Femur (tissue), 1 donor: ENCODE measurements around the gene TCAIM.

ENCODE experiments used
- DNase-seq: peaks from one replicate; pipeline ENCODE4 v3.0.0-alpha.2; 2017

Gene TCAIM, protein sequence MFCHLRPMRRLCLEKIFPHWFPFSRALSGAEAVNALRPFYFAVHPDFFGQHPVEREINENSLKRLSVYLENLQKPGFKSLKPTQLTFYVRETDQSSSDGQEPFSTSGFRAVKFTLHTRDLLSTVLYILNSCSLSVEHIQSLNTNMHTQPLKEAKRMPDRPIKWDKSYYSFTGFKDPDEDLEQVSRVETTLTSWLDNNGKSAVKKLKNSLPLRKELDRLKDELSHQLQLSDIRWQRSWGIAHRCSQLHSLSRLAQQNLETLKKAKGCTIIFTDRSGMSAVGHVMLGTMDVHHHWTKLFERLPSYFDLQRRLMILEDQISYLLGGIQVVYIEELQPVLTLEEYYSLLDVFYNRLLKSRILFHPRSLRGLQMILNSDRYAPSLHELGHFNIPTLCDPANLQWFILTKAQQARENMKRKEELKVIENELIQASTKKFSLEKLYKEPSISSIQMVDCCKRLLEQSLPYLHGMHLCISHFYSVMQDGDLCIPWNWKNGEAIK

GRCh38 chr3:44338010-44338827 lies at the start of gene TCAIM:
TCAIM (plus strand) TSS chr3:44338766; CDS start chr3:44354783, 16,017 bp downstream.
- peak; percentile 98 for DNase-seq

DNA sequence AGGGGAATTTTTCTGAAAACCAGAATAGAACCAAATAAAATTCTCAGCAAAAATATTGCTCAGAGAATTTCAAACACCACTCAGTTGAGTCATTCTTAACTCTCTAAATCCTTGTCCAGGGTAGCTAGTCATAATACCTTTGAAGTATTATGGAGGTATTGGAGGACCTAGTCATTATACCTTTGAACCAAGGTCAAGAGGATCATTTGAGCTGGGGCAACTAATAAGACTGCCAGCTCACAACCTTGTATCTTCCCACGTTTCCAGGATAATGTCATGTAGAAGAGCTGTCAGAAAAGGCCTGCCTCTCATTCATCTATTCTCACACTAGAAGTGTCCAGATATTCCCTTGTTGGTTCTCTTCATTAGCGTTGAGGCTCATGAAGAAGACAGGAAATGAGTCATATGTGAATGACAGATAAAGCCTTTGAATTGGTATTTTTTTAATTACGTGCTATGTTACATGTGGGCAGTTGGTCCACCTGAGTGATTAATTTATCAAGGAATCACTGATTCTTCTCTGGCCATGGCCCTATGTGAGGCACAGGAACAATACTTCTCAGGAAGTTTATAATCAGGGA lies 48.6 kb upstream of the TCAIM start:
- DNase-seq = no peak

GRCh38 chr3:44292276-44292675 lies 46.3 kb upstream of the TCAIM start:
- DNase-seq = no peak

DNA sequence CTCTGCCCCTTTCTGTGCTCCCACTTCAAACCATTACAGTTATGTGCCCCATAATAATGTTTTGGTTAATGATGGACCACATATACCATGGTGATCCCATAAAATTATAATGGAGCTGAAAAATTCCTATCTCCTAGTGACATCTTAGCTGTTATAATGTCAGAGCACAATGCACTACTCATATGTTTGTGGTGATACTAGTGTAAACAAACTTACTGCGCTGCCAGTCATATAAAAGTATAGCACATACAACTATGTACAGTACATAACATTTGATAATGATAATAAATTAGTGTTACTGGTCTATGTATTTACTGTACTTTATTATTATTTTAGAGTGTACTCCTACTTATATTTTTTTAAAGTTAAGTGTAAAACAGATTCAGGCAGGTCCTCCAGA lies 45.6 kb upstream of the TCAIM start:
- DNase-seq = no peak

DNA sequence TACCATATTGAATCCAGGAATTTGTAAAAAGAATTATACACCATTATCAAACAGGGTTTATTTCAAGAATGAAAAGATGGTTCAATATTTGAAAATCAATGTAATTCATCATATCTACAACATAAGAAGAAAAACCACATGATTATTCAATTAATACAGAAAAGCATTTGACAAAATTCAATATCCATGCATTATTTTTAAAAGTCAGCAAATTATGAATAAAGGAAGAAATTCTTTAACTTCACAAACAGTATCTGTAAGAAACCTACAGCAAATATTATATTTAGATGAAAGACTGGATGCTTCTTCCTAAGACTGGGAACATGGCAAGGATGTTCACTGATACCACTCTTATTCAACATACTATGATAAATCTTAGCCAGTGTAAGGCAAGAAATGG lies 41.3 kb upstream of the TCAIM start:
- no peak for DNase-seq

DNA sequence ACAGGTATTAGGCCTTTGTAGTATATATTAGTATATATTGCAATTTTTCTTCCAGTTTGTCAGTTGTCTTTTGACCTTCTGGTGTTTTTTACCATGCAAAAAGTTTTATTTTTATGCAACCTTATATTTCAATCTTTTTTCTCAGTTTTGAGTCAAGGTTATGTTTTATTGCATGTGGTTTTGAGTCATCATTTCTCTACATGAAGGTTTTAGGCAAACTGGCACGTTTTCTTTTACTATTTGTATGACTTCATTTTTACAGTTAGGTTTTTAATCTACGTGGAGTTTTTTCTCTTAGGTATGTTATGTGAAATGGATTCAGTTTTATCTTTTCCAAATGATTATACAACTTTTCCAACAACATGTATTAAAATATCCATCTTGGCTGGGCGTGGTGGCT lies 36.8 kb upstream of the TCAIM start:
- no peak for DNase-seq

GRCh38 chr3:44309500-44309899 lies 29.1 kb upstream of the TCAIM start:
- DNase-seq = no peak

GRCh38 chr3:44318891-44319311 lies 19.7 kb upstream of the TCAIM start:
- DNase-seq = no peak

DNA sequence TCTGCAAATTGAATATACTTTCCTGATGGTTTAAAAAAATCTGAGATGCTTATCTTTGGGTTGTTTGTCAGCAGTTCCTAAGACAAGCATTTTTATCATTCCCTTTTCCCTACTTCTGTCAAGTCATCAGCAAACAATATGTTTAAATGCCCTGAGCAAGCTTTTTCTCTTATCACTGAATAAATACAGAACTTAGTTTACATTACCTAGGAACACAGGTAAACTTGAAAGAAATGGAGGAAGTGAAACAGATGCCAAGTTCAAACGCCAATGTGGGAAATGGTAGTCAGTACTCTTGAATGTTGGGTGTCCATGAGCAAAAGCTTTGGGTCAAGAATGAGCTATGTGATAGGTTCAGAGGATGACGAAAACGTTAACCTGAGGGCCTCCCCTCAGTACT lies 17.2 kb upstream of the TCAIM start:
- no peak for DNase-seq

DNA sequence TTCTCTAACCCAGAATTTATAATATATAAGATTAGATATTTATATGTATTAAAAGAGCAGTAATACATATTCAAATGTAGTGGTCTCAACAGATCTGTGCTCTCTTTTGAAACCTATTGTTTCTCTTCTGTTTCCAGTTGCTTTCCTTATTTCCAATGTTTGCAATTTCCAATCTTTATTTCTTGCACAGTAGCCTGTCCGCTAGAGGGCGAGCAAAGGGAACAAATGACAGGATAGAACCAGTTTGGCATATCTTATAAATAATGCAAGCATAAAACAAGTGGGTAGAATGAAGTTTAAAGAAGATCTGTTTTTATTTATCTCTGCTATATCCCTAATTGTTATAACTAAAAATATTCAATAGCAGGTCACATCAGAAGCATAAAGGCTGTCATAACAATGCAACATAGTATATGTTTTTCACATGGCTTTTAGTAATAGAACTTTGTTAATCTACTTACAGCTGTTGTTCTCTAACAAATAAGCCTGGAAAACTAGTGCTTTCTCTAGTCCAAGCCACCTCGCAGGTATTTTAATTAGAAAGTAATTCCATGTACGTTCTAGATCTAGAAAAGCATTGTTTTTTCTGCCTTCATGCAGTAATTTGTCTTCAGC lies 15.1 kb upstream of the TCAIM start:
- peak; percentile 53 for DNase-seq

- no peak for DNase-seq
These were observed 14.0 kb upstream of the TCAIM start for GRCh38 chr3:44324584-44324983.

GRCh38 chr3:44326019-44326418 lies 12.5 kb upstream of the TCAIM start:
- DNase-seq = no peak

- DNase-seq = no peak
These were observed 12.1 kb upstream of the TCAIM start for GRCh38 chr3:44326515-44326914.

DNA sequence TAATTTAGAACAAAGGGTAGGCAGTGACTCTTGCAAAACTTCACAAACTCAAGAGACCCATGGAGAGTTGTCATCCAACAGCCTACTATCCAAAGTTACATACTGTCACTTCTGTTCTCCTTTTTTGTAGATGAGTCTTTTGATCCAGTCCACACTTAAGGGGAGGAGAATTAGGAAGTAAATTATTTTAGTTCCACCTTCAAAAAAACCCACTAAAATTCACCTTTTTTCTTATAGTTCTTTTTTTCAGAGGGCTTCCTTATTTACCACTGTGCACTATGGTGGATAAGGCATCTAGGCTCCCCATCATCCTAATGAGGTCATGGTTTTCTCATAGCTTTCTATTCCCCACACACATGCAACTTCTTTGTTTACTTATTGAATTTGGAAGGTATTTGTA lies 8.6 kb upstream of the TCAIM start:
- DNase-seq = no peak

DNA sequence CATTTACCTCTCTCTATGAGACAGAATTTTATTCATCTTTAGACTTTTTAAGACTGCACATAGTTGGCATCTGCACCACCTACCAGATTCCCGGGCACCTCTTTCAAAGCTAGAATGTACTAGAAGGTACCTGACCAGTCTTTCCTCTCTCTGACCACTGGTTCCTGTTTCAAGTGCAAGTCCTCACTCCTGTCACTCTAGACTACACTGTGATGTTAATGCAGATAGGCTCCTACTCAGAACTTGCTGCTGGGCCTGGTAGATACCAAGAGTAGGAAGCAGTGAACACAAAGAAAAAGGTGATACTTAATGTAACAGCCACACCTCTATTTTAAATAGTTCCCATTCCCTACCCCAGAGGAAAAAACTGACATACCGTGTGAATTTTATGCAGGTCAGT lies 8.1 kb upstream of the TCAIM start:
- DNase-seq = no peak

DNA sequence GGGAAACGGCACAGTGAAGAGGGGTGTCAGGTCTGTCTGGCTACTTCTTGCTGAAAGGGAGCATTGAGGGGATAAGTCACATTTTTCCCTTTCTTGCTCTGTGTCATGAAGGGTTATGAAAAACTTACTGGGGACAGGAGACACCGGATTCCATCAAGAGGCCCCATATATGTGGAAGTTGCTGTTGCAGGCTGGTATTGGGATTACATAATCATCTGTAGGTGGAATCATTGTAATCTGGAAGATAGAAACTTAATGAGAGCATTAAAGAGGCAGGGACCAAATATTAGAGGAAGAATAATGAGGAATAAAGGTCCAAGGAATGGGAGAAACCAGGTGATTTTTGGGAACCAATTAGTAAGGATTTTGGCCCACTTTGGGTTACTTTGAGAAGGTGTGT lies 4.2 kb upstream of the TCAIM start:
- no peak for DNase-seq

- DNase-seq = no peak
These were observed 1.2 kb upstream of the TCAIM start for GRCh38 chr3:44337248-44337785.

GRCh38 chr3:44338828-44339127 lies 212 bp downstream of the TCAIM start:
- no peak for DNase-seq

GRCh38 chr3:44339181-44340057 lies 853 bp downstream of the TCAIM start:
- DNase-seq = no peak

GRCh38 chr3:44340058-44340395 lies 1.5 kb downstream of the TCAIM start:
- no peak for DNase-seq

DNA sequence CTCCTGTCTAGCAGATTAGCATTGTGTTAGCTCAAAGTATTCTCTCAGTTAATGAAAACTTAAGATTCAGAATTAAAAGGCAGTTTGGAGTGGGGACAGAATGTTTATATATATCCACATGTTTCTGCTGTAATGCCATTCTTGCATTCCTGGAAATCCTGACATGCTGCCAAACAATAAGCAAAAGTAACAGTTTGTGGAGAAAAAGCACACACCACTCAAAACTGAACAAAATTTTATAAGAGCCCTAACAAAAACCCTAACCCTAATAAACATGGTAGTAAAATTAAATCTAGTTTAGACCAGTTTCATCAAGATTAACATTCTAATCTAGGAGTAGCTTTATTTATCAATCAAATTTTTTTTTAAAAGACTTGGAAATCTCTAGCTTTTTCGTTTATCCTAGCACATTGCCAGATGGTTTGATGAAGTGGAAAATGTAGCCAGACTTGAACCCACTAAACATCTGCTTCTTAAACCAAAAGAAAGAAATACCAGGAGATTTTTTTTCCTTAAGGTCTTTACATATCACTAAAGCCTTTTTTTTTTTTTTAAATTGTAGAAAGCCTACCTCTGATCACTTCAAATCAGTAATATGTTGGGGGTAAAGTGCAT lies 3.7 kb downstream of the TCAIM start:
- no peak for DNase-seq

- DNase-seq = no peak
These were observed 4.9 kb downstream of the TCAIM start for GRCh38 chr3:44343421-44343820.
